Activated naive CD8-positive, alpha-beta T cell treated with anti-CD3 and anti-CD28 coated beads, Interleukin-2, amount 50 U/mL, for 24 hours (primary cell): Measurements from ENCODE around the gene A4GNT.

Source experiments
- ATAC-seq: fragments of 150-1000 bp; cut with Tn5 transposase; one replicate; pipeline ENCODE4 v1.10.0; 2021
- DNase-seq: peaks from one replicate; pipeline ENCODE4 v3.0.0; 2021
- H3K27ac Mint-ChIP-seq: one replicate; pipeline ENCODE4 v1.8.0; 2021; ENCODE audit warnings: mild to moderate bottlenecking, mixed read lengths
- H3K27me3 Mint-ChIP-seq: one replicate; pipeline ENCODE4 v1.8.0; 2021; ENCODE audit warnings: mixed read lengths
- H3K36me3 Mint-ChIP-seq: one replicate; pipeline ENCODE4 v1.8.0; 2021; ENCODE audit warnings: low read depth, mixed read lengths
- H3K4me1 Mint-ChIP-seq: one replicate; pipeline ENCODE4 v1.8.0; 2021; ENCODE audit warnings: mixed read lengths
- H3K4me3 Mint-ChIP-seq: one replicate; pipeline ENCODE4 v1.8.0; 2021; ENCODE audit warnings: mild to moderate bottlenecking, moderate library complexity, mixed read lengths
- H3K9me3 Mint-ChIP-seq: one replicate; pipeline ENCODE4 v1.8.0; 2021; ENCODE audit warnings: mixed read lengths

The A4GNT gene

DNA sequence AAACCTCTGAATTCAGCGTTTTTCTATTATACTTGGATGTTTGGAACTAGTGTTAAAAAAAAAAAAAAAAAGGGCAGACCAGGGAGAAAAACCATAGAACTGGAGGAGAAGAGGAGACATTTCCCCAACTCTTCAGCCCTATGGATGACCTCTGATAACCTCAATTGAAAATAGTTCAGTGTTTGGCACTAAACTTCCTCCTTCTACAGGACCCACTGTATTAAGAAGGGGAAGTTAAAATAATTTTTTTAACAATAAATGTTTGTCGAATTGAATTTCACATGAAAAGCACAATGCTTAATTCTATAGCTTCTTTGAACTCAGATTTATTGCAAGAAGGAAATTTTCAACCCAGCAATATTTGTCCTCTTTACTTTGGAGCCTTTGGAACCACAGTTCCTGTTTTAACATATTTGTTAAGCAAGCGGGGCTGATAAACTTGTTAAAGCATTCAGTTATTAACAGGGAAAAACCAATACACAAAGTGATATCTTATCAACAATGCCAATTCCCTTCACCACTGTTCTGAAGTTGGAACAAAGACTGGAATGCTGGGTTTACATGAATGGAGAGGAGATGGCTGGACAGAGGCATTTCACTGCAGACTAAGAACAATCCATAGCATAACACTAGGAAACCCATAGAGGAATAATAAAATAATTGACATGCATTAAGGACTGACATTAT is 3.1 kb upstream of the A4GNT start:
- peaks cover 7% of the 10 kb centered on the region for H3K27me3 Mint-ChIP-seq
- no peak overlapping the region for H3K4me3 Mint-ChIP-seq
- ATAC-seq (no peak), DNase-seq (no peak)
- H3K9me3 Mint-ChIP-seq: no peaks in the 10 kb centered on the region
- no peaks in the 10 kb centered on the region for H3K4me1 Mint-ChIP-seq
- H3K27ac Mint-ChIP-seq: no peak overlapping the region
- no peaks in the 10 kb centered on the region for H3K36me3 Mint-ChIP-seq

GRCh38 chr3:138127636-138128365 is 4.4 kb downstream of the A4GNT start:
- Mint-ChIP-seq H3K4me3 (no peak overlapping the region), H3K27me3 (peaks cover 6% of the 10 kb centered on the region), H3K36me3 (no peaks in the 10 kb centered on the region), H3K4me1 (no peaks in the 10 kb centered on the region), H3K9me3 (no peaks in the 10 kb centered on the region), H3K27ac (no peak overlapping the region)
- no peak for DNase-seq
- no peak for ATAC-seq

GRCh38 chr3:138125548-138126221 is 6.5 kb downstream of the A4GNT start:
- DNase-seq (no peak), ATAC-seq (no peak)
- Mint-ChIP-seq H3K27ac (no peak overlapping the region), H3K4me1 (no peaks in the 10 kb centered on the region), H3K36me3 (no peaks in the 10 kb centered on the region), H3K4me3 (no peak overlapping the region), H3K9me3 (no peaks in the 10 kb centered on the region), H3K27me3 (peaks cover 7% of the 10 kb centered on the region)

DNA sequence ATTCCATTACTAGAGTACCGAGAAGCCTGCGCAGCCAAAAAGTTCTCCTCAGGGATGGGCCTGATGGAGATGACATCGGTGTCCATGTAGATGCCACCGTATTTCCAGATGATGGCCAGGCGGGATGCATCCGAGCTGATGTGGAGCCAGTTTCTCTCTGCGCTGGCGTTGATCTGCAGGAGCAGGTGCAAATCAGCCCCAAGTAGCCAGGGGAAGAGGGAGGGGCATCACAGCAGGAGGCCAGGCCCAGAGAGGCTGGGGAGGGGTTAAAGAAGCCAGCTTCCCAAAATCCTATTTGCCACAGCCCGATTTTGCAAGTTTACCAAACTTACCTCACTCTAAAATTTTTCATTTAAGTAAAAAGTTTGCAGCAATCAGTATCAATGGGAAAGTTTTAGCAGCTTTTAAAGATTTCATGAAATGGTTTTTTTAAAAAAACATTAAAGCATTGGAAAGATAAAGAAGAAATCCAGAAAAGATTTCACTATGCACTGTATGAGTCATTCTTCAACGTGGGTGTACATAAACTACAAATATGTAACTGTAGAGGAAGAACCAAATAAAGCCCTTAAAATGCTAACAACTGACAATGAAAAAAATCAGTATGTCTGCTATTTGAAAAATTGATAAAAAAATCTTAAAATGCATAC is 7.4 kb downstream of the A4GNT start:
- DNase-seq: no peak
- no peaks in the 10 kb centered on the region for H3K4me1 Mint-ChIP-seq
- no peaks in the 10 kb centered on the region for H3K9me3 Mint-ChIP-seq
- H3K27ac Mint-ChIP-seq: no peak overlapping the region
- peaks cover 13% of the 10 kb centered on the region for H3K27me3 Mint-ChIP-seq
- no peak for ATAC-seq
- H3K4me3 Mint-ChIP-seq: no peak overlapping the region
- H3K36me3 Mint-ChIP-seq: no peaks in the 10 kb centered on the region

DNA sequence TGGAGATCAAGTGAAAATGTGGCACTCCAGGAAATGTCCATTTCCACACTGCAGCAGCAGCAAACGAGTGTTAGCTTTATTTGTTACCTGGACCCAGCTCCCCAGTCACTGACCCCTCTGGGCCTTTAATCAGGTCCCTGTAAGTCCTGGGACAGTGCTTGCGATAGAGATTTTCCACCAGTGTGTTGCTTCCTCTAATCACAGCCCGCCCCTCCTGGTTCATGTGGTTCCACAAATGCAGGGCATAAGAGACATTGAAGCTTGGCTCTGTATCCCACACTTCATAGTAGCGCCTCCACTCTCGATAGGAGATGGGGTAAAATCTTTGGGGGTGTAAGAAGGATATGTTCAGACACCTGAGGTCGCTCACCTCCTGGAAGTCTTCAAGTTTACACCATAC is 8.0 kb downstream of the A4GNT start:
- no peaks in the 10 kb centered on the region for H3K36me3 Mint-ChIP-seq
- peaks cover 14% of the 10 kb centered on the region for H3K27me3 Mint-ChIP-seq
- no peaks in the 10 kb centered on the region for H3K9me3 Mint-ChIP-seq
- no peak overlapping the region for H3K27ac Mint-ChIP-seq
- no peak for ATAC-seq
- no peak overlapping the region for H3K4me3 Mint-ChIP-seq
- H3K4me1 Mint-ChIP-seq: no peaks in the 10 kb centered on the region
- no peak for DNase-seq

DNA sequence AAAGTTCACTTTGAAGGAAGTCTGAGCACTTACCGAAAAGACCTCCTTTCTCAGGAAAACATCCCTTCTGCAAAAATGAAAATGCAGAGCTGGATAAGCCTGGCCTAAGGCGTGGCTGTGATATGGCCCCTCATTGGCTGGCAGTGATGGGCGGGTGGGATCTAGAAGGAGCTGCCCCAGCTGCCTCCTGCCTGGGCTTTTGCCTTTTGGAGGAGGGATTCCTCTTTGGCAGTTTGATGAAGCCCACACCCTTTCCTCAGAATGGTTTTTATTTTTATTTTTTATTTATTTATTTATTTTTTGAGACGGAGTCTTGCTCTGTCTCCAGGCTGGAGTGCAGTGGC is 12.8 kb downstream of the A4GNT start:
- H3K36me3 Mint-ChIP-seq: no peaks in the 10 kb centered on the region
- H3K27ac Mint-ChIP-seq: no peak overlapping the region
- H3K27me3 Mint-ChIP-seq: peaks cover 36% of the 10 kb centered on the region
- ATAC-seq (no peak), DNase-seq (no peak)
- H3K4me3 Mint-ChIP-seq: no peak overlapping the region
- no peaks in the 10 kb centered on the region for H3K9me3 Mint-ChIP-seq
- H3K4me1 Mint-ChIP-seq: peaks cover 12% of the 10 kb centered on the region

DNA sequence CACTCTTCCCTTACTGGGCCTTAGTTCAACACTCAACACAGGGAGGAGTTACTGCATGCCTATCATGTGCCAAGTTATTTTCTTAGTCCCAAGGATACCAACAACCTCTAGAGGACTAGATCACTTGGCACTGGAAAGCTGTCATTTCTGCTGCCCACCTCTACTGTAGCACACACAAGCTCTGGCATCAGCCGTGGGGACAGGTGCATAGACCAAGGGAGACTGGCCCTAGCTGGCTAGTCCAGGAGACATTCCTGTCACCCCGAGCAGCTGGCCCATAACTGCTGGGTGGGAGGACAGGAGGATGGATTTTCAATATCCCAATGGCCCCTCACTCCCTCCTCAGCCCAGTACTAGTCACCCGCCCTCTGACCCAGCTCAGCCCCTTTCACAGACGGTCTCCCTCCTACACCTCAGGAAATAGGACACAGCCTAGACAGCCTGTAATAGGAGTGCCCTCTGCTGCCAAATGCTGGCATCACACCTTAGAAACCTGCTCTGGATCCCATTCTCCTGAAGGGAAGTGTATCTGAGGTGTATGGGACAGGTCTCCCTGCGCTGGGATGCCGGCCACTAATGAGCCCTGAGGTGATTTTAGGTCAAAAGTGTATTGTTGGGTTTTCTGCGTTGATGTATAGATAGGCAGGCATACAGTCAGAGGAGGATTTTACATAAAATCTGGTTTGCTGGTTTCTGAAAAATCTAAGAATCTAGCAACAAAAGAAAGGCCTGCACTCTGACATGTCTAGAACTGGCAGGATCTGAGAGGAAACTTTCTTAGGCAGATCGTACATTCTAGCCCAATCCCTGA is 13.4 kb downstream of the A4GNT start:
- H3K36me3 Mint-ChIP-seq: no peaks in the 10 kb centered on the region
- peak; percentile 80 for ATAC-seq
- no peaks in the 10 kb centered on the region for H3K9me3 Mint-ChIP-seq
- no peak overlapping the region for H3K27ac Mint-ChIP-seq
- H3K4me1 Mint-ChIP-seq: peaks cover 12% of the 10 kb centered on the region
- no peak overlapping the region for H3K4me3 Mint-ChIP-seq
- peak; percentile 71 for DNase-seq
- peaks cover 38% of the 10 kb centered on the region for H3K27me3 Mint-ChIP-seq

- Mint-ChIP-seq H3K4me3 (peak within 1 kb of the TSS; percentile 70), H3K27me3 (peaks cover 42% of the 10 kb centered on the region), H3K4me1 (peaks cover 12% of the 10 kb centered on the region), H3K36me3 (no peaks in the 10 kb centered on the region), H3K27ac (no peak within 1 kb of the TSS), H3K9me3 (no peaks in the 10 kb centered on the region)
- DNase-seq (peak; percentile 50), ATAC-seq (peak; percentile 84)
Measured at GRCh38 chr3:138114988-138115971, 16.9 kb downstream of the A4GNT start, which contains the start of gene DZIP1L. DZIP1L (minus strand) TSS chr3:138115608; CDS start chr3:138103971, 11,637 bp downstream.

DNA sequence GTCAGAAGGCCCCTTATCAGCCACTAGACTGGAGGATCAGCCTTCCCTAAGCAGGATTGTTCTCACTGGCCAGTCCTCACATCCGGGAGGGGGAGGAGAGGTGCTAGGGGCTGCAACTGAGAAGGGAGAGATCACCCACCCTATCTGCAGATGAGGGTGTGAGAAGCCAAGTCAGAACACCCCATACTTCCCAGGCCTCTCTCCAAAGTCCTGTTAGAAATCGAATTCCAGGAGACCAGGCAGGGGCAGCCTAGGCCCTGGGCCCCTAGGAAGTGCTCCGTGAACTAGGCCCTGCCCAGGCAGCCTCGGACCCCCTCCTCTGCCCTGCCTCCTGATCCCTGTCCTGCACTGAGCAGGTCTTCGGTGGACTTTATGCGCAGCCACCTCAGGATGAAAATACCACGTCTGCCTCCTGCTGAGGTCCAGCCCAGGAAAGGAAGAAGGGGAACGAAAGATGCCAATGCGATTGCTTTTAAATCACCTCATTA is 17.7 kb downstream of the A4GNT start:
- H3K27me3 Mint-ChIP-seq: peaks cover 38% of the 10 kb centered on the region
- H3K4me3 Mint-ChIP-seq: peak overlapping the region; percentile 70
- no peaks in the 10 kb centered on the region for H3K9me3 Mint-ChIP-seq
- ATAC-seq (no peak), DNase-seq (no peak)
- H3K27ac Mint-ChIP-seq: no peak overlapping the region
- H3K36me3 Mint-ChIP-seq: no peaks in the 10 kb centered on the region
- H3K4me1 Mint-ChIP-seq: peaks cover 12% of the 10 kb centered on the region

GRCh38 chr3:138113326-138113725 is 18.9 kb downstream of the A4GNT start:
- no peaks in the 10 kb centered on the region for H3K9me3 Mint-ChIP-seq
- no peak for ATAC-seq
- no peaks in the 10 kb centered on the region for H3K36me3 Mint-ChIP-seq
- H3K4me3 Mint-ChIP-seq: no peak overlapping the region
- peaks cover 12% of the 10 kb centered on the region for H3K4me1 Mint-ChIP-seq
- H3K27me3 Mint-ChIP-seq: peaks cover 38% of the 10 kb centered on the region
- DNase-seq: no peak
- no peak overlapping the region for H3K27ac Mint-ChIP-seq

DNA sequence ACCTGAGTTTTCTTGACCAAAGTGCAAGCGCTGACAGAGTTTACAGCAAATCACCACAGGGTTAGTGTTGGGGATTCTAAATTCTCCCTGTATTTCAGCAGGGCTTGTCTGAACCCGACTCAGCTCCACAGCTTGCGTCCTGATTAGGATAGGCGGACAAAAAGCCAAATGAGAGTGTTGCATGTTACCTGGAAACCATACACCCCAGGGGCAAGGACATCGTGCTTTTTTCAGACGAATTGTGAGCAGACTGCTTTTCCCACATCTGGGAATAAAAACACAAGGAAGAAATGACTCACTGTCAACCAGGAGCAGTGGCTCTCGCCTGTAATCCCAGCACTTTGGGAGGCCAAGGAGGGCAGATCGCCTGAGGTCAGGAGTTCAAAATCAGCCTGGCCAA is 19.8 kb downstream of the A4GNT start:
- H3K36me3 Mint-ChIP-seq: no peaks in the 10 kb centered on the region
- no peak overlapping the region for H3K4me3 Mint-ChIP-seq
- no peak overlapping the region for H3K27ac Mint-ChIP-seq
- no peak for ATAC-seq
- peaks cover 6% of the 10 kb centered on the region for H3K4me1 Mint-ChIP-seq
- no peaks in the 10 kb centered on the region for H3K9me3 Mint-ChIP-seq
- peaks cover 36% of the 10 kb centered on the region for H3K27me3 Mint-ChIP-seq
- no peak for DNase-seq

DNA sequence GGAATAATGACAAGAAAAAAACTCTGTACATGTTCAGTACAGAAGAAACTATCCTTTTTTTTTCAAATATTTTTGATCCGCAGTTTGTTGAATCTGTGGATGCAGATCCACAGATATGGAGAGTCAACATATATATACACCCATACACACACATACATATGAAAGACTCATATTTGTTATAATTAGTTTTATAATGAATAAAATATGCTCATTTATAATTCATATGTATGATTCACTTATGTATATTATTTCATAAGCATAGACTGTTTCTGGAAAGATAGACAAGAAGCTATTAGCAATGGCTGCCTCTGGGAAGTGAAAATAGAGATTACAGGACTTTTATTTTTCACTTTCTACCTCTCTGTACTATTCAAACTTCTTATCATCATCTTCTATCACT is 26.6 kb downstream of the A4GNT start:
- ATAC-seq (no peak), DNase-seq (no peak)
- no peak overlapping the region for H3K4me3 Mint-ChIP-seq
- no peaks in the 10 kb centered on the region for H3K36me3 Mint-ChIP-seq
- H3K27ac Mint-ChIP-seq: no peak overlapping the region
- H3K27me3 Mint-ChIP-seq: peaks cover 5% of the 10 kb centered on the region
- H3K9me3 Mint-ChIP-seq: no peaks in the 10 kb centered on the region
- no peaks in the 10 kb centered on the region for H3K4me1 Mint-ChIP-seq

- no peaks in the 10 kb centered on the region for H3K36me3 Mint-ChIP-seq
- no peaks in the 10 kb centered on the region for H3K9me3 Mint-ChIP-seq
- ATAC-seq (no peak), DNase-seq (no peak)
- H3K27me3 Mint-ChIP-seq: peaks cover 2% of the 10 kb centered on the region
- H3K27ac Mint-ChIP-seq: no peak overlapping the region
- H3K4me3 Mint-ChIP-seq: no peak overlapping the region
- H3K4me1 Mint-ChIP-seq: no peaks in the 10 kb centered on the region
Measured at GRCh38 chr3:138103466-138103865, 28.7 kb downstream of the A4GNT start.
